Metanephros (tissue), 1 donor: Measurements from ENCODE around the gene COMMD6. TPM values are rescaled to one million over a fixed set of nuclear protein-coding genes. Genes with fewer than 3 reads are reported as not detected.

Experiments used
- total RNA-seq: library from RNA; depleted of rRNA; stranded (reverse); fragments of >200 nt; gene quantifications from one replicate; pipeline ENCODE4 v1.2.3, GENCODE V29; 2014

Gene COMMD6
- 255 TPM for total RNA-seq

DNA sequence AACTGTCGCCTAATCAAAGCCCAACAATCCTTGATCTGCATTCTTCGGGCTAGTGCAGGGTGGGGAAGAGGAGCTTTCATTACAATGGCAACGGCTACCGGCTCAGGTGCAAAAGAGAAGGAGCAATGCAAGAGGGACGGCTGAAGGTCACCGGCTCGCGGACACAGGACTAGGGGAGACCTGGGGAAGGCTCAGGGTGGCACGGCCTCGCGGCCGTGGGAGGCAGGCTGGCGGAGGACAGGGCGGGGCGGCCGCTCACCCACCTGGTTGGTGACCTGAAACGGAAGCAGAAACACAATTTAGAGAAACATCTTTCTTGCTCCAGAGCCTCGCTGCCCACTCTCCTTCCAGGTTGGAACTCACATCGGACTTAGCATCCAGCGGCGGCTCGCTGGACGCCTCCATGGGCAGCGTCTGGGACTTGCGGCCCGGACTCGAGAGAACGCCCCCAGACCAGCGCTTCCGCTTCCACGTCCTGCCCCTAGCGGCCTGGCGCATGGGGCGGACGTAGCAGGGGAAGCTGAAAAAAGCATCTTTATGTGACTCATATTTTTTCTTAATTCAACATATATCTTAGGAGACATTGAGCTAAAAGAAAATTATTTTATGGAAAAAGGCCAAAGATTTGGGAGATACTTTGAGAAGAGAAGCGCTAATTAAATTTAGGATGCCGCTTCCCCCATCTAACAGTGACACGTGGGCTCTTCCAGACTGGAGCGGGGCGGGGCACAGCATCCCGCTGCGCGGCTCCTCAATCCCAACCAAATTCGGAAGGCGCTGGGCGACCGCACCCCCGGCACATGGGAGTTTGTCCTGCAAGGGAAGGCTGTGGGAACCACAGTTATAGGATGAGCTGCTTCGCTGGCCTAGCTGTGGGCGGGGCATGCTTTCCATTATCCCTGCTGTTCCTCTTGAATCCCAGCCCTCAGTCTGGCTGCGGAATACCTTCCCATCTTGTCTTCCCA, at the start of gene COMMD6:
Gene COMMD6, minus strand, starts transcription at position 441 of the 965 bp plus-strand sequence. Its CDS starts 36 bp downstream, at position 405.

DNA sequence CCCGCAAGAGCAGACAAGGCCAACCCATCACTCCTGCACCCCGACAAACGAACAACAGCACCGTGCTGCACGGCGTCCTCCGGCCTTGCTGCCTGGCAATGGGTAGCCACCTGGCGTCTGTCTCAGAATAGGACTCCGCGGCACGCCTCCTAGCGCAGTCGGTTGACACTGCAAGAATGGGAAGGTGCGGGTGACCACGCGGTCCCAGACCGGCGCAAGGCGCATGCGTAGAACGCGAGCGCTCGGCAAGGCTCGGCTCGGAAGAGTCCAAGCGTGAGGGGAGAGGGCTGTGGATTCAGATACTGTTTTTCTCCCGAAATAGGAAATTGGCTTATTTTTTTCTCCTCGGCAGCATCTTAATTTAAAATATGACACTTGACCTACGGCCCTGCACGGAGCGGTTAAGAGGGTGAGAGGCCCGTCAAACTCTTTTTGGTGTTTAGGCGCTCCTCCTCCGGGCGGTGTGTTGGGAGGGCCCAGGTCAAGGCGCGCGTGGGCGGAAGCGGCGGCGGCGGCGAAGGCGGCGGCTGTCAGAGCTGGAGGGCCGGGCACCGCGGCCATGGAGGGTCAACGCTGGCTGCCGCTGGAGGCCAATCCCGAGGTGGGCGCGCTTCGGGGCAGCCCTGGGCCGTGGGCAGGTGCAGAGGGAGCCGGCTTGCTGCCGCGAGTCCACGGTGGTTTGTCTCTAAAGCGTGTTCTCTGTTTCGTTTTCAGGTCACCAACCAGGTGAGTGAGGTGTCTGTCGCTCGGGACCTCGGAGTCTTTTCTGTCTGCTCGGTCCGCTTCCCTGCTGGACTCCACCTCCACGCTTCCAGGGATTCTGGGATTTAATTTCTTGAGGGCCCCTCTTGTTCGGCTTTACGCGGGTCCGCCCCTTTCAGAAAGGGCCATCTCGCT, 11.9 kb upstream of the COMMD6 start, which contains the start of gene UCHL3:
Gene UCHL3, plus strand, starts transcription at position 530 of the 897 bp plus-strand sequence. Its CDS starts 30 bp downstream, at position 560.

DNA sequence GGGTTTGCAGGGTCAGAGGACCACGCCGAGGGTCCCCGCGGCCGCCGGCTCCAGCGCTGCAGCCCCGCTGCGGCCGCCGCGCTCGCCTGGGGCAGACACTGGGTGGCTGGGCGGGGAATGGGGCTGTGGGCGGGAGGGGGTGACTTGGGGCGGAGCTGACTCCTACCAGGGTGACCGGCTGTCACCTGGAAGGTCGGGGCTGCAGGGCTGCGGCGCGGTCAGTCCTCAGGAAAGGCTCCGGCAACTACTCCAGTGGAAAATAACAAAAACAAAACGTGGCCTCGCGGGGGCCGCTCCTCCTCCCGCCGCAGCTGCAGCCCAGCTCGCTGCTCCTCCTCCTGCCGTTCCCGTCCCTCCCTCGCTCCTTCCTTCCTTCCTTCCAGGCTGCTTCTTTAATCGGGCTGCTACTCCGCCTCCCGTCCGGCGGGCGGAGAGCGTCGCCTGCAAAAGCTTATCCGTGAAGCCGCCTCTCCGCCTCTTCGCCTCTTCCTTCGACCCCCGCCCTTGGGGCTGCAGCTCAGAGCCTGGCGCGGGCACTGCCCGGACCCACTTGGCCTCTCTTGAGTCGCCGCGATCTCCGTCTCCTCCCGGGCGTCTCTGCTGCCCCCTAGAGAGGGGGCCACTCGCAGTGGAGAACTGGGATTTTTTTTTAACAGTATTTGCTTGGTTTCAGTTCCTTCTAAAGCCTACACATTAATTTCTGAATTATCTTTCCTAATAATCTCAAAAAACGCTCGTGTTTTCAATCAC, 55.4 kb downstream of the COMMD6 start, which contains the start of gene TBC1D4:
Gene TBC1D4, minus strand, starts transcription at position 100 of the 750 bp plus-strand sequence. CDS start 402 bp downstream, outside the sequence.

Other genes starting within 250 kb of the COMMD6 start
- 69.8 TPM for gene TBC1D4, start 55.7 kb downstream of the COMMD6 start, total RNA-seq
- 6.6 TPM for gene UCHL3, start 11.9 kb upstream of the COMMD6 start, total RNA-seq
- gene LMO7, start 98.5 kb upstream of the COMMD6 start, total RNA-seq: 109 TPM